HL-60 (cell line): Measurements from ENCODE around the gene FAM81B.

ENCODE experiments used
- POLR2AphosphoS5 ChIP-seq: IDR thresholded peaks from 2 replicates; pipeline ENCODE4 v1.6.1; 2012; ENCODE audit warnings: low read depth
- REST ChIP-seq: IDR thresholded peaks from 2 replicates; pipeline ENCODE4 v1.6.1; 2012; ENCODE audit warnings: low read depth; ENCODE audit not compliant: insufficient replicate concordance
- TF ChIP-seq, protein P1 (sequence below): IDR thresholded peaks from one replicate; pipeline ENCODE4 v1.5.1; 2011; ENCODE audit warnings: low read length, control low read depth, inconsistent platforms; ENCODE audit not compliant: insufficient read depth

GRCh38 chr5:95440825-95441224 is 49.7 kb downstream of the FAM81B start:
- TF ChIP-seq, protein P1, sequence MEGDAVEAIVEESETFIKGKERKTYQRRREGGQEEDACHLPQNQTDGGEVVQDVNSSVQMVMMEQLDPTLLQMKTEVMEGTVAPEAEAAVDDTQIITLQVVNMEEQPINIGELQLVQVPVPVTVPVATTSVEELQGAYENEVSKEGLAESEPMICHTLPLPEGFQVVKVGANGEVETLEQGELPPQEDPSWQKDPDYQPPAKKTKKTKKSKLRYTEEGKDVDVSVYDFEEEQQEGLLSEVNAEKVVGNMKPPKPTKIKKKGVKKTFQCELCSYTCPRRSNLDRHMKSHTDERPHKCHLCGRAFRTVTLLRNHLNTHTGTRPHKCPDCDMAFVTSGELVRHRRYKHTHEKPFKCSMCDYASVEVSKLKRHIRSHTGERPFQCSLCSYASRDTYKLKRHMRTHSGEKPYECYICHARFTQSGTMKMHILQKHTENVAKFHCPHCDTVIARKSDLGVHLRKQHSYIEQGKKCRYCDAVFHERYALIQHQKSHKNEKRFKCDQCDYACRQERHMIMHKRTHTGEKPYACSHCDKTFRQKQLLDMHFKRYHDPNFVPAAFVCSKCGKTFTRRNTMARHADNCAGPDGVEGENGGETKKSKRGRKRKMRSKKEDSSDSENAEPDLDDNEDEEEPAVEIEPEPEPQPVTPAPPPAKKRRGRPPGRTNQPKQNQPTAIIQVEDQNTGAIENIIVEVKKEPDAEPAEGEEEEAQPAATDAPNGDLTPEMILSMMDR, result no peak
- TF ChIP-seq POLR2AphosphoS5 (no peak), REST (no peak)
